GM23338 (cell line): ENCODE results near the gene EXOC3.

Experiments
- CREB1 ChIP-seq: fragments of 250-450 bp; sonication (Bioruptor Pico); IDR thresholded peaks from 2 replicates; pipeline ENCODE4 v1.5.0; 2020; ENCODE audit warnings: low read depth, mild to moderate bottlenecking, moderate library complexity
- CTCF ChIP-seq, 2 experiments: fragments of 200-600 bp in 1 of 2; sonication (generic) in 1 of 2; conservative IDR thresholded peaks; 2 replicates each; pipeline versions ENCODE4 v1.5.1 to v1.6.1; 2016 to 2017; ENCODE audit warnings: antibody characterized with exemption in 2 of 2, low read depth in 2 of 2, mild to moderate bottlenecking in 2 of 2, moderate library complexity in 1 of 2
- ETS1 ChIP-seq: IDR thresholded peaks from 2 replicates; pipeline ENCODE4 v1.6.1; 2016; ENCODE audit warnings: antibody characterized with exemption
- EZH2 ChIP-seq: fragments of 200-600 bp; sonication (generic); IDR thresholded peaks from one replicate; pipeline ENCODE4 v1.8.0; 2017; ENCODE audit warnings: antibody characterized with exemption, mild to moderate bottlenecking, low read depth; ENCODE audit not compliant: unreplicated experiment
- EZH2phosphoT487 ChIP-seq: fragments of 200-600 bp; sonication (generic); IDR thresholded peaks from one replicate; pipeline ENCODE4 v1.8.1; 2018; ENCODE audit warnings: antibody characterized with exemption; ENCODE audit not compliant: unreplicated experiment
- JUNB ChIP-seq: IDR thresholded peaks from one replicate; pipeline ENCODE4 v1.6.1; 2016; ENCODE audit warnings: antibody characterized with exemption; ENCODE audit not compliant: unreplicated experiment
- POLR2AphosphoS5 ChIP-seq: IDR thresholded peaks from 2 replicates; pipeline ENCODE4 v1.6.1; 2016; ENCODE audit warnings: antibody characterized with exemption, low read depth
- REST ChIP-seq: IDR thresholded peaks from one replicate; pipeline ENCODE4 v1.6.1; 2018; ENCODE audit warnings: antibody characterized with exemption; ENCODE audit not compliant: unreplicated experiment
- STAT1 ChIP-seq: IDR thresholded peaks from one replicate; pipeline ENCODE4 v1.6.1; 2016; ENCODE audit warnings: antibody characterized with exemption; ENCODE audit not compliant: unreplicated experiment
- ZNF114 ChIP-seq: fragments of 250-450 bp; sonication (Bioruptor Pico); IDR thresholded peaks from 2 replicates; pipeline ENCODE4 v1.5.0; 2020; ENCODE audit warnings: mild to moderate bottlenecking, moderate library complexity
- ZNF331 ChIP-seq: fragments of 250-450 bp; sonication (Bioruptor Pico); IDR thresholded peaks from 2 replicates; pipeline ENCODE4 v1.5.0; 2020; ENCODE audit warnings: low read depth, mild to moderate bottlenecking, moderate library complexity
- TF ChIP-seq, protein P1 (sequence below): fragments of 250-450 bp; sonication (Bioruptor Pico); IDR thresholded peaks from 2 replicates; pipeline ENCODE4 v1.5.0; 2020; ENCODE audit warnings: mild to moderate bottlenecking, moderate library complexity

DNA sequence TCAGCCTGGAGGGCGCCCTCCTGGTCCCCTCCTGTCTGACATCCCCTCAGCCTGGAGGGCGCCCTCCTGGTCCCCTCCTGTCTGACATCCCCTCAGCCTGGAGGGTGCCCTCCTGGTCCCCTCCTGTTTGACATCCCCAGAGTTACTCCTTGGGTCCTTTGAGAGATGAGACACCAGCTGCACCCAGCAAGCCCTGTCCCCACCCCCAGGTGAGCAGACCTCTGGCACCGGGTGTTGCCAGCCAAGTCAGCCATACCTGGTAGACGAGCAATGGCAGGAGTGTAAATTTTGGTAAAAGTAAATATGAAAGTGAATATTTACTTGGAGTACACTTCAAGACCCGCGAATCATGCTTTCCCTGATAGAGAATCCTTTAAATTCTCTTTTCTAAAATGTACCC, 25.4 kb downstream of the EXOC3 start:
- TF ChIP-seq CTCF (conservative IDR thresholded peaks at IDR 0.05; ENCODE audit: low read depth in 2 of 2) (no peak), EZH2phosphoT487 (no peak), POLR2AphosphoS5 (no peak), CREB1 (CRISPR knock-in tag) (no peak), EZH2 (no peak), ZNF114 (no peak), ZNF331 (CRISPR knock-in tag) (no peak), REST (no peak), JUNB (no peak), STAT1 (no peak), ETS1 (no peak)
- TF ChIP-seq, protein P1, sequence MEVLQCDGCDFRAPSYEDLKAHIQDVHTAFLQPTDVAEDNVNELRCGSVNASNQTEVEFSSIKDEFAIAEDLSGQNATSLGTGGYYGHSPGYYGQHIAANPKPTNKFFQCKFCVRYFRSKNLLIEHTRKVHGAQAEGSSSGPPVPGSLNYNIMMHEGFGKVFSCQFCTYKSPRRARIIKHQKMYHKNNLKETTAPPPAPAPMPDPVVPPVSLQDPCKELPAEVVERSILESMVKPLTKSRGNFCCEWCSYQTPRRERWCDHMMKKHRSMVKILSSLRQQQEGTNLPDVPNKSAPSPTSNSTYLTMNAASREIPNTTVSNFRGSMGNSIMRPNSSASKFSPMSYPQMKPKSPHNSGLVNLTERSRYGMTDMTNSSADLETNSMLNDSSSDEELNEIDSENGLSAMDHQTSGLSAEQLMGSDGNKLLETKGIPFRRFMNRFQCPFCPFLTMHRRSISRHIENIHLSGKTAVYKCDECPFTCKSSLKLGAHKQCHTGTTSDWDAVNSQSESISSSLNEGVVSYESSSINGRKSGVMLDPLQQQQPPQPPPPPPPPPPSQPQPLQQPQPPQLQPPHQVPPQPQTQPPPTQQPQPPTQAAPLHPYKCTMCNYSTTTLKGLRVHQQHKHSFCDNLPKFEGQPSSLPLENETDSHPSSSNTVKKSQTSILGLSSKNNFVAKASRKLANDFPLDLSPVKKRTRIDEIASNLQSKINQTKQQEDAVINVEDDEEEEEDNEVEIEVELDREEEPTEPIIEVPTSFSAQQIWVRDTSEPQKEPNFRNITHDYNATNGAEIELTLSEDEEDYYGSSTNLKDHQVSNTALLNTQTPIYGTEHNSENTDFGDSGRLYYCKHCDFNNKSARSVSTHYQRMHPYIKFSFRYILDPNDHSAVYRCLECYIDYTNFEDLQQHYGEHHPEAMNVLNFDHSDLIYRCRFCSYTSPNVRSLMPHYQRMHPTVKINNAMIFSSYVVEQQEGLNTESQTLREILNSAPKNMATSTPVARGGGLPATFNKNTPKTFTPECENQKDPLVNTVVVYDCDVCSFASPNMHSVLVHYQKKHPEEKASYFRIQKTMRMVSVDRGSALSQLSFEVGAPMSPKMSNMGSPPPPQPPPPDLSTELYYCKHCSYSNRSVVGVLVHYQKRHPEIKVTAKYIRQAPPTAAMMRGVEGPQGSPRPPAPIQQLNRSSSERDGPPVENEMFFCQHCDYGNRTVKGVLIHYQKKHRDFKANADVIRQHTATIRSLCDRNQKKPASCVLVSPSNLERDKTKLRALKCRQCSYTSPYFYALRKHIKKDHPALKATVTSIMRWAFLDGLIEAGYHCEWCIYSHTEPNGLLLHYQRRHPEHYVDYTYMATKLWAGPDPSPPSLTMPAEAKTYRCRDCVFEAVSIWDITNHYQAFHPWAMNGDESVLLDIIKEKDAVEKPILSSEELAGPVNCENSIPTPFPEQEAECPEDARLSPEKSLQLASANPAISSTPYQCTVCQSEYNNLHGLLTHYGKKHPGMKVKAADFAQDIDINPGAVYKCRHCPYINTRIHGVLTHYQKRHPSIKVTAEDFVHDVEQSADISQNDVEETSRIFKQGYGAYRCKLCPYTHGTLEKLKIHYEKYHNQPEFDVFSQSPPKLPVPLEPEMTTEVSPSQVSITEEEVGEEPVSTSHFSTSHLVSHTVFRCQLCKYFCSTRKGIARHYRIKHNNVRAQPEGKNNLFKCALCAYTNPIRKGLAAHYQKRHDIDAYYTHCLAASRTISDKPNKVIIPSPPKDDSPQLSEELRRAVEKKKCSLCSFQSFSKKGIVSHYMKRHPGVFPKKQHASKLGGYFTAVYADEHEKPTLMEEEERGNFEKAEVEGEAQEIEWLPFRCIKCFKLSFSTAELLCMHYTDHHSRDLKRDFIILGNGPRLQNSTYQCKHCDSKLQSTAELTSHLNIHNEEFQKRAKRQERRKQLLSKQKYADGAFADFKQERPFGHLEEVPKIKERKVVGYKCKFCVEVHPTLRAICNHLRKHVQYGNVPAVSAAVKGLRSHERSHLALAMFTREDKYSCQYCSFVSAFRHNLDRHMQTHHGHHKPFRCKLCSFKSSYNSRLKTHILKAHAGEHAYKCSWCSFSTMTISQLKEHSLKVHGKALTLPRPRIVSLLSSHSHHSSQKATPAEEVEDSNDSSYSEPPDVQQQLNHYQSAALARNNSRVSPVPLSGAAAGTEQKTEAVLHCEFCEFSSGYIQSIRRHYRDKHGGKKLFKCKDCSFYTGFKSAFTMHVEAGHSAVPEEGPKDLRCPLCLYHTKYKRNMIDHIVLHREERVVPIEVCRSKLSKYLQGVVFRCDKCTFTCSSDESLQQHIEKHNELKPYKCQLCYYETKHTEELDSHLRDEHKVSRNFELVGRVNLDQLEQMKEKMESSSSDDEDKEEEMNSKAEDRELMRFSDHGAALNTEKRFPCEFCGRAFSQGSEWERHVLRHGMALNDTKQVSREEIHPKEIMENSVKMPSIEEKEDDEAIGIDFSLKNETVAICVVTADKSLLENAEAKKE (CRISPR knock-in tag): no peak
